Measurements from ENCODE around the gene KRT1.

The KRT1 gene

DNA sequence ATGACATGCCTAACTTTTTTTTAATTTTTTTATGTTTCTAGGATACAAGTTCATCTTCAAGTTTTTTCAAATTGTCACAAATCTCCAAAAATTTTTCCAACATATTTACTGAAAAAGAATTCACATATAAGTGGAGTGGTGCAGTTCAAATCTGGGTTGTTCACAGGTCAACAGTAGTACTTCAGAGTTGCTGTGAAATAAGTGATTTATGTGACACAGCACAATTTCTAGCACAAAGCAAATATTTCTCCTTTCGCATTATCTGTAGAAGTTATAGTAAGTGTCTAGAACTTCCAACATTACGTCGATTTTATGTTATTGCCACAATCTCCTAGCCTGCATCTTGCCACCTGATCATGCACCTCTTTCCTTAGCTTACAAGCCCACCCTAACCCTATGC is 18.5 kb downstream of the KRT1 start:
- no peak for DNase-seq (ENCODE audit: low read depth, low spot score)

DNA sequence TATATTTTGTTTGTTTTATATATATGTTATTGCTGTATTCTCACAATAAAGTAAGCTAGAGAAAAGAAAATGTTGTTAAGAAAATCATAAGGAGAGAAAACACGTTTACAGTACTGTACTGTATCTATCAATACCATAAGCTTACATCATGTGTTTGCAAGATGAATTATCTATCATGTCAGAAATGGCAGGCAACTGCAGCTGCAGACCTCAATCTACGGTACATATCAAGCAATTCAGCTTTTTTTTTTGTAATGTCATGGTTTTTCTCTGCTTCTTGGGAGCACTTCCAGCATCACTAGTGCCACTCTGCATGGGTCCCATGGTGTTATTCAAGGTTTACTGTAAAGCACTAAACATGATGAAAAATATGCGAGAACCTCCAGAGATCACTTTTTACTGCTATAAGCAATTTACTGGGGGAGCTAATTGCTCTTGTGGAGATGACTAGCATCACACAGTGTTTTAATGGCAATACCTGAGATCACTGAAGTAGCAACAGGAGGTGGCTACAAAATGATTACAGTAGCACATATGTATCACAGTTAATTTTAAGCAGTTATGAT is 19.2 kb downstream of the KRT1 start:
- no peak for DNase-seq (ENCODE audit: low read depth, low spot score)

DNA sequence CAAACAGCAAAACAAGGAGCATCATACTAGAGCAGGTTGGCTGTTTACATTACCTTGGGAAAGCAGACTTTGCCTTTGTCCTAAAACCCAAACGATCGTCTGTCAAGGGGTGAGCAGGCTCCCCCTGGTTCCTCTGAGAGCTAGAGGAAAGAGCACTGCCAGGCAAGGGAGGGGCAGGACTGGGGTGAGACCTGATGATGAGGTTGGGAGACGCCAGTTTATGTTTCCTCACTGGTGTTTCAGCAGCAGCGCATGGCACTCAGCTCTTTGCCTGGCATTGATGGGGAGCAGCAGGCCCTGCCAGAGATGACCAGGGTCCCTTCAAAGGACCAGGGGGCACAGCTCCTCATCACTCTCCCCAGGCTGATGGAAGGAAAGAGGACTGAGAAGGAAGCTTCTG is 20.3 kb downstream of the KRT1 start:
- no peak for DNase-seq (ENCODE audit: low read depth, low spot score)

DNA sequence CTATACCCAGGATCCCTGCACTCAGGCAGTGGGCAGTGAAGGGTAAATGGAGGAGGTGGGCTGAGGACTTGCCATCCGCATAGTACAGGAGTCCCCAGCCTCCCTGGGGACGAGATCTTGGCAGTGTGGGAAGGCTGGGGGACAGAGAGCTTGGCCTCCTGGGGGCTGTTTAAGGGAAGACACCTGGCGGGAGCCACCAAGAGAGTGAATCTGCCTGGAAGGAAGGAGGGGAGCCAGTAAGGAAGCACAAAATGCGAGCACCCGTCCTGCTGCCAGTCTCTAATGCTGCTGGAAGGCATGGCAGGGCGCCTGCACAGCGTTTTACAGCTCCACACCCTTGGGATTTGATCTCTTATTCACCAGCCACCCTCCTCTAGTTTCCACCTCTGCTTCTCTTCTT is 20.8 kb downstream of the KRT1 start:
- DNase-seq (ENCODE audit: low read depth, low spot score) = no peak

DNA sequence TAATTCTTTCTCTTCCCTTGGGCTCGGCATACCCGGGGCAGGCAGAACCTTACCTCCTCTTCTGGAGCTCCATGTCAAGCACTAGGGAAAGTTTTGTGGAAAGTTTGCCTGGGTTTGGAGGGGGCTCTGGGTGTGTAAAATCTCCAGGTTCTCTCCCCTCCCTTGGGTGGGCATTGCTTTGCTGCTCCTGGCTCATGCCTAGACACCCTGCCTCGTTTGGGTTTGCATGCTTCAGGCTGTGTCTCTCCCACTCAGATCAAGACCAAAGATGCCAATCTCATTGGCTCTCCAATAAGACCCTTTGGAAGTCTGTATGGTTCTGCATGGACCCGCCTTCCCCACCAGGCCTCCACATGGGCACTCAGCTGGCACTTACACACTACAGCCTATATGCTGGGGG is 22.0 kb downstream of the KRT1 start:
- no peak for DNase-seq (ENCODE audit: low read depth, low spot score)

DNA sequence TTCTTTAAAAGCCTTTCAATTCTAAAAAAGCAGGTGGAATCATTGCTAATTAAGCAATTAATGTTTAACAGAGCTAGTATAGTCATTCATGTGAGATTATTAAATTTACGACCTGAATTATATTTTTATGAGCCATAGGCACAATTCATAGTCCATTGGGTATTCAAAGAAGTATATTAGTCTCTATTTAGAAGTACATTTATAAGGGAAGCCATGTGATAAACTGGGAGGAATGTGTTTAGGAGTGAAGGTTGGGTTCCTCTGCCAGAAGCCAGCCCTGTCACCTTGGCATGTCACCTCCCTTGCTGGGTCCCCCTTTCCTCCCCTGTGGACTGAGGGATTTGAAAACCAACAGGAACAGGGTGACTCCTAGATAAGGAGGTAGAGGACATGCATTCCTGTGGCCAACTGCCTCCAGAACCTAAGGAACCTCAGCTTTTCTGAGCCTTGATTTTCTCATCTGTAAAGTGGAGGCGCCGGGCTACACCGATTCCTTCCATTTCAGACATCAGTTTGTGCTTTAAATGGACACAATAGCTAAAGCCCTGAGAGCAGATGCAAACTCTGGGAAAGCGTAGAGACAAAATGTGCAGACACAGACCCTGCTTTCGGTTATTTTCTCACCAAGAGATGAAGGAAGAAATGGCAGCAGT is 22.8 kb downstream of the KRT1 start:
- no peak for DNase-seq (ENCODE audit: low read depth, low spot score)

DNA sequence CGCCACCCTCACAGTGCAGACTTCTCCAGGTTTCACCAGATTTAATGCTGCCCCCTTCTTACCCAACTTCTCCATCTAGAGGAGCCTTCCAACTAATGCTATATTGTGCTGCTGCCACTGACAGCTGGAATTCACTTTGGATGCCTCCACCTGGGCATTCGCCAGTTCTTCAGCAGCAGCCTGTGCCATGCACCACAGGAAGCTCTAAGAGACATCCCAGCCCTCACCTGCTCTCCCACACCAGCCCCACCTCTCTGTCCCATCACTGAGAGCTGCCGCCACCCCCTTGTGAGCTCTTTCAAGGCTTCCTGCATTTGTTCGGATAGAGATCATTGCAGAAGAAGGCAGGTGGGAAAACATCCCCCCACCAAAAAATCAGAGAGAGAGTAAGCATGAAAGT is 23.6 kb downstream of the KRT1 start:
- no peak for DNase-seq (ENCODE audit: low read depth, low spot score)

DNA sequence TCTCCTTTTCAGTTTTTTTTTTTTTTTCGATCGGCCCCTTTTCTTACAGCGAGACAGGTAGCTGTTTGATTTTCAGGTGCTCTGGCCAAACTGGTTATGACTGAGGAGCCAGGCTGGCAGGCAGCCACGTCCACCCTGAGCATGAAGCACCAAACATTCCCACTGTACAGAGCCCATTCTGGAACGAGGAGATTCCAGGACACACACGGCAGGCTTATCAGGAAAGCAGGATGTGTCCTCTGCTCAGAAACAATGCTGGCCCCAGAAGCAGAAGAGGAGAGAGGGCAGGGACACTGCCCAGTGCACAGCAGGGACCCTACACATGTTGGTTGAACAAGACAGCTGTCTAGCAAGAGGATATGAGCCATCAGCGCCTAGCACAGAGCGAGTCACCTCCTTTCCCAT is 24.5 kb downstream of the KRT1 start:
- DNase-seq (ENCODE audit: low read depth, low spot score) = no peak

DNA sequence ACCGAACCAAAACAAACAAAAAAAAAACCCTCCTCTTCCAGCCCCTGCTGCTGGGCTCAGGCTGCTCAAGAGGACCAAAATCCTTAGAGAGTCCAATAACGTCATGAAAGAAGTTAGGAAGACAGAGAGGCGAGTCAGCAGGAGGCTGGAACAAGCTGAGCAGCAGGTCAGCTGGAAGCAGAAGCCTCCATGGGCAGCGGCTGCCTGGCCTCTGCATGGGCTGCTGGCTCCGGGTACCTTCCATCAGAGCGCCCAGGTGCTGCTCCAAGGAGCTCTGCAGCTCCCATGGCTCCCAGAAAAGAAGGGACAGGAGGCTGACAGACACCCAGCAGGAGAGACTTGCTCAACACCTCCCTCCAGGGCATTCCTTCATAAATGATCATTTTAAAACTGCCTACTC is 25.0 kb downstream of the KRT1 start:
- DNase-seq (ENCODE audit: low read depth, low spot score) = no peak

DNA sequence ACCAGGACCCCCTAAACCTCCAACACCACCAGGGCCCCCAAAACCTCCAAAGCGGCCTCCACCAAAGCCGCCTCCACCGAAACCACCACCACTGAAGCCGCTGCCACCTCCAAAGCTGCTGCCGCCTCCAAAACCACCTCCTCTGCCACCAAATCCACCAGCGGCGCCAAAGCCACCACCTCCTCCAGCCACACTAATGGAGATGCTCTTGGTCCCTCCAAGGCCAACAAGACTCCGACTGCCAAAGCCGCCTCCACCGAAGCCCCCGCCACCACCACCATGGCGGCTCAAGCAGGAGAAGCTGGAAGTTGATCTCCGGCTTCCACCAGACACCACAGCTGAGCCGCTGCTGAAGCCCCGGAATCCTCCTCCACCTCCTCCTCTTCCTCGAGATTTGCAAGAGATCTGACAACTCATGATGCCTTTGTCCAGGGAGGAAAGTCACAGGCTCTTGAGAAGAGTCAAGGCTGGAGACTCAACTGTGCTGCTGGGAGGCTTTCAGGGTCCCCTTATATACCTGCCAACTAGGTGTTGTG is 28.4 kb downstream of the KRT1 start, which contains the start of gene KRT2:
KRT2 (minus strand) TSS at position 486 of the 536 bp plus-strand sequence; CDS start at position 417, 69 bp downstream.
- DNase-seq (ENCODE audit: low read depth, low spot score) = no peak

DNA sequence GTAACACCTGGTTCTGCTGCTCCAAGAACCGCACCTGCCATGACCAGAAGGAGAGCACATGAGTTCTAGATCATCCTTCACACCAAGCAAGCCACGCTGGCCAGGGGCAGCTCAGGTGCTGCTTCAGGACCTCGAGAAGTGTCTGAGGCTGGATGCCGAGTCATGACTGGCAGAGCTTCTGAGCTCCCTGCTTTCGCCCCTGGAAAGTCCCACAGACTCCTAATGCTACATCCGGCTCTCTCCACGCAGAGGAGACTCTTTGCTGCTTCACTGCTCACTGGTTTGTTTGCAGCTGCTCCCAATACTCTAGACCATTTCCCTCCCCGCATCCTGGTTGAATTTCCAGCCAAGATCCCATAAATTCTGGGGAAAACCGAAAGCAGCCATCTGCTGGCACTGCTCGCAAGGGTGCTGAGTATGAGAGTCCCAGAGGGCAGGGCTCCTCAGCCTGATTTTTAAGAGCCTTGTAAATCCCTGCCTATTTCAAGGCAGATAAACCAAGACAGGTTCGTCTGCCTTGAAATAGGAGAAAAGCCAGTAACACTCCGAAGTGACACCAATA is 29.6 kb downstream of the KRT1 start:
- DNase-seq (ENCODE audit: low read depth, low spot score) = no peak

DNA sequence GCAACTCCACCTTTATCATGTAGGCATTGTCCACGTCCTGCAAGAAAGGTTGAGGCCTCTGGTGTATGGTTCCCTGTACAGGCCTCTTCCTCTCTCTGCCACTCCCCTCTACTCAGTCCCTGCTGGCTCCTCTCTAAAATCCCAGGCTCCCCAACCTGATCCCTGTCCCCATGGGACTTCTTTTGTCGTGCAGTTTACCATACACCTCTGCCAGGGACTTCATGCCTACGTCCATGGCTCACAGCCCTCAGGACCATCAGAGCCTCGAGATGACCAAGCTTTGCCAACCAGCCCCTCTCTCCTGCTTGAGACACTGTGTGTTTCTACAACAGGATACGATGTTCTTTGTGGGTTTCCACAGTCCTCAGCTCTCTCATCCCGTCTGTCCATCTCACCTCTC is 31.1 kb downstream of the KRT1 start:
- no peak for DNase-seq (ENCODE audit: low read depth, low spot score)

DNA sequence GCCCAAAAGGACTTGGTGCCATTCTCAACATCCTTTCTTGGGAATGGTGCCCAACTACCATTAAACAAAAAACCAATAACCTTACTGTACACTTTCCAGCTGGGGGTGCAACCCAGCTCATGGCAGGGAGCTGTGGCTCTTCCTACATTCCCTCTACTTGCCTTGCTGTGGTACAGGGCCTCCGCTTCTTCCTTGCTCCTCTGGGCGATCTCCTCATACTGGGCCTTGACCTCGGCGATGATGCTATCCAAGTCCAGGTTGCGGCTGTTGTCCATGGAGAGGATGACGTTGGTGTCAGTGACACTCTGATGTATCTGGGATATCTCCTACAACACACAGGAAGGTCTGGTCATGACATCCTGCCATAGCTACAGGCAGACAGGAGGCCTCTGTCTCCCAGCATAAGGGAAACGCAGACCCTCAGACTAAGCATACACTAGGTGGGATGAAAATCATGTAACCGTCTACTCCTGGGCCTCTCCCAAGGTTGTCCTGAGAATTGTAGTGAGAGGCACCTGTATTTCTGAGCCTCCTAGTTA is 32.1 kb downstream of the KRT1 start:
- DNase-seq (ENCODE audit: low read depth, low spot score) = no peak

DNA sequence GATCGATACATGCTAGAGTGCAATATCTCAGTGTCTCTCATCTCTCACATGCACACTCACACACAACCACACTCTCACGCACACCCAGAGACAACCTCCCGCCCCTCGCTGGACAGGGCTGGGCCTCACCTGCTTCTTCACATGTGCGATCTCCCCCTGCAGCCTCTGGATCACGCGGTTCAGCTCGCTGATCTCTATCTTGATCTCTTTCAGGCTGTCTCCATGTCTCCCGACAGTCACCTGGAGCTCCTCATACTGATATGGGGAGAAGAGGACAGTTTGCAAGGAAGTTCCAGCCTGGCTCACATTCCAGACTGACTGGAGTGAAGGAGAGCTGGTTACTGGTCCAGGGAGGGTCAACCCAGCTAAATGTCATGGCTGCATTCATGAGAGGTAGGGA is 32.6 kb downstream of the KRT1 start:
- DNase-seq (ENCODE audit: low read depth, low spot score) = no peak

DNA sequence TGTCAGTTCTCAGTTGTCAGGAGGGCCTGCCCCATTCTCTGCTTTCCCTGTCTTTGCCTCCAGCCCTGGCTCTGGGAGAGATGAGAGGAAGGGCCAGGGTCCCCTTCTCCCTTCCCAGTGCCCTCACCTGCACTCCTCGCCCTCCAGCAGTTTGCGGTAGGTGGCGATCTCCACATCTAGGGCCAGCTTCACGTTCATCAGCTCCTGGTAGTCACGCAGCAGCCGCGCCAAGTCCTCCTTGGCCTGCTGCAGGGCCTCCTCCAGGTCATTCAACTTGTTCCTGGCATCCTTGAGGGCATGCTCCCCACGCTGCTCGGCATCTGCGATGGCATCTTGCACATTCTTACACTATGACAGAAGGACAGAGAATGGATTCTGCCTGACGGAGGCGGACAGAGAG is 33.6 kb downstream of the KRT1 start:
- DNase-seq (ENCODE audit: low read depth, low spot score) = no peak

DNA sequence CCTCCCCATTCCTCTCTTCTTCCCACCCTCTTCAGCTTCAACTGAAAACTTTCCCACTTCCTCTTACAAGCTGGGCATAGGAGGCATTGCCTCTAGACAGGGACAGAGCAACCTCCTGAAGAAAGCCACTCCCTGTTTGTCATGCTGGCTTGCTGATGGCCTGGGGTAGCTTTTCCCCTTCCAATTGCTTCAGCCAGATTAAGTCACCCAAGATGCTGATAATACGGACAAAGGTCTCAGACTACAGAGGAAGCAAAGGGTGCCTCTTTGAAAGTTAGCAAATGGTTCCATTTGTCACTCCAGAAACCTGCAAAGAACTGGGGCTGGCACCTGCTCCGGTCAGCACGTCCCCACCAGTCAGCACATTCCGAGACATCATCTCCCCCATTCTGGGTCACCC is 34.2 kb downstream of the KRT1 start:
- no peak for DNase-seq (ENCODE audit: low read depth, low spot score)

DNA sequence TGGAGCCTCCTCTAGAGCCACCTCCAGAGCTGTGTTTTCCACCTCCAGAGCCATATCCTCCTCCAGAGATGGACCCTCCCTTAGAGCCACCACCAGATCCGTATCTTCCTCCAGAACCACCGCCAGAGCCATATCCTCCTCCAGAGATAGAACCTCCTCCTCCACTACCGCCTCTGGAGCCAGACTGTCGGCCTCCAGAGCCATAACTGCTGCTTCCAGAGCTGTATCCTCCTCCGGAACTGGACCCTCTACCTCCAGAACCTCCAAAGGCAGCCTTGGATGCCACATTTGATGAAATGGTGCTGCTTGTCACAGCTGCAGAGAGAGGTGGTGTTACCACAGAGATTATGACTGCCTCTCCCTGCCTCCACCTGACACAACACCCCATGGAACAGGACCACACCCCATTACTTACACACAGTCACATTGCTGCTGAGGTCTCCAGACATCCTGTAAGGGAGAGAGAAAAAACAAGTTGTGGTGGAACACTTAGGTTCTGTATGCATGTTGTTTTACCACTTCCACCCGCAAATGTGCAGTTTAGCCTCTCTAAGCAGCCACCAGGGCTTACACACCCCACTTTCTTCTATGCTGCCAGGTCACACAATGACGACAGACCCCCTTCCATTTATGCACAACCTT is 35.0 kb downstream of the KRT1 start:
- no peak for DNase-seq (ENCODE audit: low read depth, low spot score)

DNA sequence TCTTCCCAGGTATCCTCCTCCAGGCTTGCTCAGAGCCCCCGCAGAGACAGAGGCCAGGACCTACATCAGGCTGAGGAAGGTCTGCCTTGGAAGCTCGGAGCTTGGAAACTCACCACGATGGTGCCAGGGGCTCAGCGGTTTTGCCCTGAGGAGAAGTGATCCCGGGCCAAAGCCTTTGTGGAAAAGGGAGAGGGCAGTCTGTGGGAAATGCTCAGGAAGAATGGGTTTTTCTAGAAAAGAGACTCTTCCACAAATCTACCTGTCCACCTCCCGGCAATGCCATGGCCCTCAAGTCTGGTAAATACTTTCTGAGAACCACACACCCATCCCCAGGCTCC is 36.2 kb downstream of the KRT1 start:
- DNase-seq (ENCODE audit: low read depth, low spot score) = no peak

DNA sequence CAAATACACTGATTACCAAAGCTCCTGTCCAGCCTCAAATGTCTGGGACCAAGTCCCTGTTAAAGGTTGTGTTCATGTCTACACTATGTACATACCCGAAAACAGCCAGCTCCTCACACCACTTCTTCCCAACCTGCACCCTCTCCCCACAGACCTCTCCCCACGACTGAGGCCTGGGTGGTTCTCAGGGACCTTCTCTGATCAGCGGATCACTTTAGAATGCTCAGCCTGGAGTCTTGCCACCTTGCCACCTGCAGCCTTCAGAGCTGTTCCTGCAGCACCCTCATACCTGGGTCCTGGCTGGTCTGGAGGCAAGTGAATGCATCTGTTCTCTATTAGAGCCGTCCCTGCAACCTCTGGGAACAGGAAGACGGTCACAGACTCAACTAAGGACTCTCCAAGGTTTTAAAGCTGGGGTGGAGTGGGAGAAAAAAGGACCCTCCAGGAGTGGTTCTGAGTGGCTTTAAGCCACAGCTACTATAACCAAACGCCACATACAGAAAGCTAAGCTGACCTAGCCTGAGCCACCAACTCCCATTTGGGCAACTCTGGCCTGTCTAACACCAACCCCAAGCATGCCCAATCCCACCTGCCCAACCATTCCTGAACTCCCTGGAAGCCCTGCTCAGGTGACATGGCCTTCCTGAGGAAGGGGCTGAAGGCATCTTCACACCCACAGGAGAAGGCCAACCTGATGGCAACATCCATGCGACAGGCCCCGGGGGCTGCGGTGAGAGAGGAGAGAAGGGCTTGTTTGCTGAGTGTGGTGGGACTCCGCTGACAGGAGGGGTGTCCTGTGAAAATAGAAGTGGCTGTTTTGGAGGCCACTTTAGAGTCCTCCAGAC is 36.8 kb downstream of the KRT1 start:
- DNase-seq (ENCODE audit: low read depth, low spot score) = no peak

DNA sequence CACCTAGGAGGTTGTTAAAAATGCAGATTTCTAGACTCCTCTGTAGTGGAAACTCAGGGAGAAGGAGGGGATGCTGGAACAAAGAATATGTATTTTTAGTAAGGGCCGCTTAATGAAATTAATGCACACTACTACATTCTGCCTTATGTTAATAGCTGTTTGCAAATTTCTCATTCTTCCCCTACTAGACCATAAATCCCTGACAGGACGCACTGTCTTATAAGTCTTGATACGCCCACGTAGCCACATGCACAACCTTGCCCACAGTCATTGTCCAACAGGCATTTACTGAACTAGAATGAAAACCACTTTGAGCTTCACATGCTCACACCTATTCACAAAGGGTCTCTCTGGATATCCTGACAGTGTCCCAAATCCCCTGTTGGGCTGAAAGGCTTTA is 38.7 kb downstream of the KRT1 start:
- DNase-seq (ENCODE audit: low read depth, low spot score) = no peak

DNA sequence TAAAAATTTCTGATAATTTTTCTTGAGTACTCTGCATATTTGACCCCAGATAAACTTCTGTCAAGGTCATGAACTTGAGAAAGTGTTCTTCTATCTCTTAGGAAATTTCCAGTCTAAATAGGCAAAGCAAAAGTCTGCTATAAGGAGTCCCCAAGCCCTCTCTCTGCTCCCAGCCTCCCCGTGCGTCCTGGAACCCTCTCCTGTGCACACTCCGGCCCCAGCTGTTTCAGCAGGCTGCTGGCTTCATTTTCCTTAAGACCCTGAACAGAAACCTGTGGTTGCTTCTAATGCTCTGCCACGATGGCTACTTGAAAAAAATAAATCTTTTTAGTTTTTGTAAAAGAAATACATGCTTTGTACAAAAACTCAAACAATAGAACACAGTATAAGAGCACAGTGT is 42.9 kb downstream of the KRT1 start:
- DNase-seq (ENCODE audit: low read depth, low spot score) = no peak
